Panc1 (cell line): ENCODE measurements around the gene DPT. TPM values are rescaled to one million over a fixed set of nuclear protein-coding genes. Genes with fewer than 3 reads are reported as not detected.
A peak's percentile ranks its signal among the peaks of the same experiment; 100 is the strongest.

ENCODE experiments used
- ATAC-seq: fragments of 200-7000 bp; cut with Tn5 transposase; 2 replicates; pipeline ENCODE4 v1.9.1; 2020; ENCODE audit warnings: mild to moderate bottlenecking, moderate library complexity
- BruUV-seq: library from RNA; stranded (reverse); fragments of 400-500 nt; replicated peaks from 2 replicates; lab custom pipeline; 2021; lab: Mats Ljungman, UMichigan
- CTCF ChIA-PET: fragments of 300-600 bp; sonication (Branson Sonifier 250); formaldehyde crosslinking; loops from one replicate; lab custom pipeline; 2022; ENCODE audit warnings: antibody characterized with exemption; lab: Charles Lee
- POLR2A ChIA-PET: fragments of 300-600 bp; sonication (Branson Sonifier 250); formaldehyde crosslinking; loops from one replicate; lab custom pipeline; 2022; ENCODE audit warnings: antibody characterized with exemption; lab: Charles Lee
- DNase-seq: peaks from one replicate; pipeline ENCODE4 v3.0.0-alpha.2; 2010; ENCODE audit warnings: low read depth, low spot score
- H3K27ac ChIP-seq: 2 replicates; pipeline ENCODE4 v1.5.1; 2011; ENCODE audit warnings: mild to moderate bottlenecking, low read length, inconsistent platforms
- H3K27me3 ChIP-seq: fragments of 200-500 bp; sonication (Bioruptor generic); 2 replicates; pipeline ENCODE4 v1.6.0; 2014; ENCODE audit warnings: low read length, inconsistent platforms; ENCODE audit not compliant: control insufficient read depth, insufficient read depth
- H3K36me3 ChIP-seq: fragments of 200-500 bp; sonication (Bioruptor generic); 2 replicates; pipeline ENCODE4 v1.5.1; 2014; ENCODE audit warnings: inconsistent platforms, mild to moderate bottlenecking, low read length, moderate library complexity; ENCODE audit not compliant: control insufficient read depth, insufficient read depth
- H3K4me1 ChIP-seq: 2 replicates; pipeline ENCODE4 v1.5.1; 2011; ENCODE audit warnings: inconsistent platforms, mild to moderate bottlenecking, low read length, moderate library complexity; ENCODE audit not compliant: control insufficient read depth, insufficient read depth
- H3K4me3 ChIP-seq, 2 experiments: 2 replicates each; pipeline ENCODE4 v1.5.1; 2011 to 2012; ENCODE audit warnings: low read depth in 2 of 2, low read length in 2 of 2, mild to moderate bottlenecking in 2 of 2, inconsistent platforms in 1 of 2, moderate library complexity in 1 of 2
- H3K9me3 ChIP-seq: fragments of 200-500 bp; sonication (Bioruptor generic); 2 replicates; pipeline ENCODE4 v1.5.1; 2014; ENCODE audit warnings: low read depth, mild to moderate bottlenecking, inconsistent platforms, low read length, moderate library complexity; ENCODE audit not compliant: control insufficient read depth, insufficient read depth
- CTCF ChIP-seq: fragments of 450-650 bp; IDR thresholded peaks from 2 replicates; pipeline ENCODE4 v1.5.1; 2017; ENCODE audit warnings: mild to moderate bottlenecking
- POLR2AphosphoS5 ChIP-seq: IDR thresholded peaks from 2 replicates; pipeline ENCODE4 v1.6.1; 2012; ENCODE audit warnings: mild to moderate bottlenecking, low read depth, low read length, moderate library complexity
- REST ChIP-seq, 2 experiments: IDR thresholded peaks; 2 replicates each; pipeline ENCODE4 v1.6.1; 2011 to 2012; ENCODE audit warnings: low read depth in 2 of 2, control low read depth in 1 of 2, low read length in 1 of 2, mild to moderate bottlenecking in 1 of 2, moderate library complexity in 1 of 2; ENCODE audit not compliant: insufficient read depth in 1 of 2
- SIN3A ChIP-seq: IDR thresholded peaks from 2 replicates; pipeline ENCODE4 v1.6.1; 2012; ENCODE audit warnings: low read depth, mild to moderate bottlenecking, low read length, moderate library complexity, borderline replicate concordance; ENCODE audit not compliant: insufficient read depth
- TCF7L2 ChIP-seq: IDR thresholded peaks from 2 replicates; pipeline ENCODE4 v1.6.1; 2011; ENCODE audit warnings: mild to moderate bottlenecking, low read depth, low read length, inconsistent platforms
- in situ Hi-C: cut with HindIII; loops from 2 replicates; pipeline ENCODE4 v1.10.0; 2016; ENCODE audit warnings: low sequenced_read_pairs, low pct_unique_long_range_greater_than_20kb
- intact Hi-C: fragments of 100-400 bp; cut with micrococcal nuclease; formaldehyde crosslinking; loops from one replicate; pipeline ENCODE4 v1.10.0; 2022; ENCODE audit not compliant: unreplicated experiment
- total RNA-seq: library from RNA; stranded (reverse); gene quantifications from one replicate; pipeline ENCODE4 v1.2.1, GENCODE V29; 2021; ENCODE audit not compliant: unreplicated experiment

DPT gene
- total RNA-seq, 1 experiment from 2014 or later: not detected

GRCh38 chr1:168714012-168714411, 15.0 kb downstream of the DPT start:
- ChIA-PET POLR2A (no interaction called here), CTCF (no interaction called here)

GRCh38 chr1:168709405-168710363, 19.3 kb downstream of the DPT start:
- in situ Hi-C loops: no loop called here
- ChIA-PET CTCF (no interaction called here), POLR2A (no interaction called here)
- no peaks in the 10 kb centered on the region for H3K4me1 ChIP-seq
- H3K36me3 ChIP-seq: no peaks in the 10 kb centered on the region
- H3K4me3 ChIP-seq: no peak overlapping the region
- no peak for ATAC-seq
- H3K27ac ChIP-seq: no peak overlapping the region
- no TSS peak for BruUV-seq
- H3K27me3 ChIP-seq: no peaks in the 10 kb centered on the region
- intact Hi-C loops: no loop called here
- H3K9me3 ChIP-seq: no peaks in the 10 kb centered on the region
- peak; percentile 12 for DNase-seq
- TF ChIP-seq REST (IDR thresholded peaks at IDR 0.05; ENCODE audit: insufficient read depth in 1 of 2, low read depth in 2 of 2, low read length in 1 of 2) (no peak), TCF7L2 (no peak), SIN3A (no peak), CTCF (no peak)

More at GRCh38 chr1:168714012-168714411, 15.0 kb downstream of the DPT start:
- Histone ChIP-seq H3K4me3 (no peak overlapping the region), H3K9me3 (no peaks in the 10 kb centered on the region), H3K27ac (no peak overlapping the region), H3K27me3 (no peaks in the 10 kb centered on the region), H3K4me1 (no peaks in the 10 kb centered on the region), H3K36me3 (no peaks in the 10 kb centered on the region)
- no TSS peak for BruUV-seq
- in situ Hi-C loops (no loop called here), intact Hi-C loops (no loop called here)
- no peak for ATAC-seq
- TF ChIP-seq SIN3A (no peak), REST (IDR thresholded peaks at IDR 0.05; ENCODE audit: insufficient read depth in 1 of 2, low read depth in 2 of 2, low read length in 1 of 2) (no peak), CTCF (no peak), TCF7L2 (no peak), POLR2AphosphoS5 (no peak)
- DNase-seq: no peak
